ENCODE results near the gene PEA15. TPM values are rescaled to one million over a fixed set of nuclear protein-coding genes. Genes with fewer than 3 reads are reported as not detected.

Gene PEA15
- polyA plus RNA-seq, 6 donors from 2014 or later = 11.2 to 21.6 (median 14.4) TPM

DNA sequence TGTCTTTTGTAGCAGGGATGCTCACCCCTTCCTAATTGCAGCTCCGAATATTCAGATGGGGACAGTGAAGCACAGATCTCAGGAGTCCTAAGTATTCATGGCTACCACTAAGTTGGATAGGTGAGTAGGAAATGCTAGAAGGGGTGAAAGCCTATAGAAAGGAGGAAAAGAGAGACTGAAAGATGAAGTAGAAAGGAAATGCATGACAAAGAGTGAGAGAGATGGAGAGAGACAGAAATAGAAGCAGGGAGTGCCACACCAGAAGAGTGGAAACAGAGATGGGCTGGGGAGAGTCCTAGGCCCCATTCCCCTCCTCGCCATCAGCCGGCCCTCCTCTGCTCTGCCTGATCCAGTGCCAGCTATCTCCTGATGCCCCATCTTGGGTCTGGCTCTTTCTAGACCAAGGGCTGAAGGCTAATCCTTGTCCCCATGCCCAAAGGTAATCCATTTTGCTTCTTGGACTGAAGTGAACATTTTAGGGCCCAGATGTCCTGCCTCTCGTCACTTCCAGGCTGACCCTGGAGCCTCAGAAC, 2.0 kb downstream of the PEA15 start:
- Mint-ChIP-seq H3K27ac (peak overlapping the region; percentile 77 to 98 (median 95)), H3K4me1 (peaks cover 36 to 64% (median 57%) of the 10 kb centered on the region in 3 donors)
- no peak for DNase-seq

DNA sequence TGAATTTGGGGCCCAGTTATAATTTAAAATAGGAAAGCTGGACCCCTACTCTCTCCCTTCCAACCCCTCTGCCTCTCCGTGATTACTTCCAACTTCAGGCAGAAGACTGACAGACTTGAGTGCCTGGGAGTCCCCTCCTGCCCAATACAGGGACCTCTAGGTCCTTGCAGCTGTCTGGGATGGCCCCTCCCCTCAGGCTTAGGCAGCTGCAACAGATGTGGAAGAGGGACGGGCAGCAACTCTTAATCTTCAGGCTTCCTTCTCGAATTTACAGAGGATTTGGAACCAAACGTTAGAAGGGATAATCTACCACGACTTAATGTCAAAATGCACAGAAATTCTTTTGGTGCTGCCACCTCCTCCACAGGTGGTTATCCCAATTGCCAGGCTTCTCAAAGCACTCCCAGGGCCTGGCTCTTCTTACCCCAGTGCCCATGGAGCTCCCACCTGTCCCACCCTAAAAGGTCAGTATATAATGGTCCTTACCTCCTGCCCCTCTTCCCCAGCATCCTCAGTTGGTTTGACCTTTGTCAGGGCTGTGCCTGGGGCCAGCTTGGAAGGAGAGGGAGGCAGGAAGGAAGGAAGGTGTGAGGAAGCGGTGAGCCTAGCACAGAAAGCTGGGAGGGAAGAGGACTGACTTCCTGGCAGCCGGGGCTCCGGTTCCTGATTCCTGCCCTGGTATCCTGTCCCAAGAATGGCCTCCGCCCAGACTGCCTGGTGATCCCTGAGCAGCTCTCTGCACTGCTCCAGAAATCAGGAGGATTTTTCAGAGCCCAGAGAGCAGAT, 2.8 kb downstream of the PEA15 start:
- H3K27me3 Mint-ChIP-seq = no peaks in the 10 kb centered on the region
- DNase-seq = no peak
- no peak for ATAC-seq (ENCODE audit: low read depth in 2 of 2)
- peak overlapping the region in 3 of 8 donors; percentile 23 to 94 (median 25) for H3K4me3 Mint-ChIP-seq
- H3K27ac Mint-ChIP-seq = peak overlapping the region in 5 of 6 donors; percentile 14 to 98 (median 93)
- no peaks in the 10 kb centered on the region for H3K9me3 Mint-ChIP-seq
- H3K36me3 Mint-ChIP-seq = peaks cover 2 to 3% of the 10 kb centered on the region in 2 donors
- H3K4me1 Mint-ChIP-seq = peaks cover 36 to 64% (median 50%) of the 10 kb centered on the region in 3 donors

More for the DNA sequence above, 2.0 kb downstream of the PEA15 start:
- Mint-ChIP-seq H3K27me3 (no peaks in the 10 kb centered on the region), H3K9me3 (no peaks in the 10 kb centered on the region), H3K4me3 (peak overlapping the region in 6 of 8 donors; percentile 70 to 97 (median 94)), H3K36me3 (no peaks in the 10 kb centered on the region)
- no peak for ATAC-seq (ENCODE audit: low read depth in 2 of 2)

DNA sequence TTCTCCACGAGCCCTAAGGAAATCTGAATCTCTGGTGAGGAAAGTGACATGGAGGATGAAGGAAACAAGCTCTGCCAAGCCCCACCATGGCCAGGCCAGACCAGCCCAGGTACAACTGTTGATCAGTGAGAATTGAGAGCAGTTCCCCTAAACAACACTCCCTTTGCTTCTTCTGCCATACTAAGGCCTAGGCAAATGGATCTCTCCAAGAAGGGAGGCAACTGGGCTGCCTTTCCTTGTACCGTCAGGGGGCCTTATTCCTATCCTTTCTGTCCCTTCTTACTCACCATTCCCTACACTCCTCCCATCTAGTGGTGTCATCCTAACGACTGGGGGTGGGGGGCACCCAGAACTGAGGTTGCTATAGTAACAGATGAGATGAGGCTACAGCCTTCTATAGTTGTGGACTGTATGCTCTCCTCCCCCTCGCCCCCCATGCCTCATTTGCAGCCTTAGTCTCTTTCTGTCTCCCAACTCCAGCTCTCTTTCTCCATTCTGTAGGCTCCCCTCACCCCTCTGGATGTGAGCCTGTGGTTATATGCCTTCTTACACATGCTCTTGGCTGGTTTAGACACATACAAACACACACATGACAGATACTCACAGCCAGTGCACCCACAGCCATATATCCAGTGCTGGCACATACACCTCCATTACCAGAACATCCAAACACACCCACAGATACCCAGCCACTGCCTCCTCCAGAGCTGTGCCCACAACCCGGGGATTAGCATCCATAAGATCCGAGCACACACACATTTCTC, 3.6 kb downstream of the PEA15 start:
- ATAC-seq (ENCODE audit: low read depth in 2 of 2) (no peak), DNase-seq (no peak)
- Mint-ChIP-seq H3K27ac (peak overlapping the region in 5 of 6 donors; percentile 45 to 94 (median 85)), H3K4me1 (peaks cover 36 to 61% (median 50%) of the 10 kb centered on the region in 3 donors), H3K9me3 (no peaks in the 10 kb centered on the region), H3K27me3 (no peaks in the 10 kb centered on the region), H3K4me3 (peak overlapping the region in 2 of 8 donors; percentile 23 to 51), H3K36me3 (peaks cover 7 to 11% of the 10 kb centered on the region in 2 donors)

DNA sequence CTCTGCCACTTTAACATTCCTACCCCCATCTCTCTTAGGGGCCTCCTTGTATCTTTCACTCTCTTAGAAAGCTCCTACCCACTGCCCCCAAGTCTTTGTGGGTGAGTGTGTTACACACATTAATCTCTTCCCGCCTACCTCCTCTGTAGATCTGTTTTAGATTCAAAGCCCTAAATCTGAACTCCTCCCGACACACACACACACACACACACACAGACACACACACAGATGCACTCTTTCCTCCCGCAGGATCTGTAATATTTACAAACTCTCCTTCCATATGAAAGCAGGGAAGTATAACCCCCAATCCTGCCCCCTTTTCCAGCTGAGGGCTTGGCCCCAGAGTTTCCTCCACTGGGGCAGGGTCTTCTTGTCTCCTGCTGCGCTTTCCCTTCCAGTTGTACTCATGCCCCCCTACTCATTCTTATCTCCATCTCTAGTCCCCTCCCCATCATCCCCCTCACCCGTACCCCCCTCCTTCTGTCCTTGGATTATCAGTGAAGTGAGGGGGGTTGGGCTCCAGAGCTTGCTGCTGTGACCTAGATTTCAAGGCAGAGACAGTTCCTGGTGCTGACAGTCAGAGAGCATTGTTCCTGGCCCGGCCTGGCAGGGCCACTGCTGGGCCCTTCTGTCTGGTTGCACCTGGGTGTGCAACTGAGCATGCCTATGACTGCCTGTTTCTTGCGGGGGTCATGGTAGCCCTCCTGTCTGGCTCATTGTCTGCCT, 4.3 kb downstream of the PEA15 start:
- Mint-ChIP-seq H3K4me3 (peak overlapping the region in 3 of 8 donors; percentile 18 to 67 (median 51)), H3K27me3 (no peaks in the 10 kb centered on the region), H3K4me1 (peaks cover 29 to 54% (median 42%) of the 10 kb centered on the region in 3 donors), H3K27ac (peak overlapping the region in 5 of 6 donors; percentile 39 to 94 (median 72)), H3K36me3 (peaks cover 7 to 14% of the 10 kb centered on the region in 2 donors), H3K9me3 (no peaks in the 10 kb centered on the region)
- no peak for ATAC-seq (ENCODE audit: low read depth in 2 of 2)
- no peak for DNase-seq

DNA sequence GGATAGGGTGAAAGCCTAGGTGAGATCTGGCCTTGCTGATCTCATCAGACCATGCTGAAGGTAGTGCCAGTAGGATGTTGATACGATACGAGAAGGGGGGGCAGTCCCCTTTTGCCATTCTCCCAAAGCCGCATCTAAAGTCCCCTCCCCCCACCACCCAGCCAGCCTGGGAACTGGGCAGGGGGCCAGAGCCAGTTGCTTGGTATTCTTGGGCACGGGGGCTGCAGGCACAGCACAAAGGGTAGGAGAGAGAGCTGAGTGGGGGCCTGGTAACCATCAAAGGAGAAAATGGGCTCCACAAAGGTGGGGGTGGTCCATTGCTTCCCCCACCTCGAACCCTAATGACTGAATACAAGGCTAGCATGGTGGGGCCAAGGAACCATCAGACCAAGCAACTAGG, 5.4 kb downstream of the PEA15 start:
- peak overlapping the region in 3 of 6 donors; percentile 36 to 84 (median 42) for H3K27ac Mint-ChIP-seq

DNA sequence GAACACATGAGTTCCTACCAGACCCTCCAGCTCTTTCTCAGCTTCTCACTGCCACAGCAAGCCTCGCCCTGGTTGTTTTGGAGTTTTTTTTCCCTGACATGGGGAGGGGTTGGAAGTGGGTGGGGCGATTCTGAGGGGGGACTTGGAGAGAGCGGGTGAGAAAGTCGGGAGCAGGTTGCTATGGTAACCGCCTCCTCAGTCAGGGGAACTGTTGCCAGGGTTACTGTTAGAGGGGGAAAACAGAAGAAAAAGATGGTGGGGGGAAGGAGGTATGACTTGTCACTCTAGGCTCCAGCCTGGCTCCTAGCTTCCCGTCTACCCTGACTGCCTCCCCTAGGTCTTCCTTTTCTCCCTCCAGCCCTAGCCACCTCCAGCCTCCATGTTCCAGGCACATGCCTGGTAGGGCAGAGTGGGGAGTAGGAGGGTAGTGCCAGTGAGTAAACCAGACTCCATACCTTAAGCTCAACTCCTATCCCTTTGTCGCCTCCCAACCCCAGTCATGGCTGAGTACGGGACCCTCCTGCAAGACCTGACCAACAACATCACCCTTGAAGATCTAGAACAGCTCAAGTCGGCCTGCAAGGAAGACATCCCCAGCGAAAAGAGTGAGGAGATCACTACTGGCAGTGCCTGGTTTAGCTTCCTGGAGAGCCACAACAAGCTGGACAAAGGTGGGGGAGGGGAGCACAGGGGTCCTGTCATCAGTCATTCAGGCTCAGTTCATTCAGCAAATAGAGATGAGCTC, 6.0 kb downstream of the PEA15 start:
- Mint-ChIP-seq H3K4me1 (peaks cover 25 to 44% (median 34%) of the 10 kb centered on the region in 3 donors), H3K9me3 (no peaks in the 10 kb centered on the region), H3K36me3 (peaks cover 13 to 14% of the 10 kb centered on the region in 2 donors), H3K27me3 (no peaks in the 10 kb centered on the region), H3K27ac (peak overlapping the region in 3 of 6 donors; percentile 42 to 72 (median 70)), H3K4me3 (peak overlapping the region in 1 of 8 donors; percentile 47)
- DNase-seq (no peak), ATAC-seq (ENCODE audit: low read depth in 2 of 2) (no peak)

More for the DNA sequence above, 5.4 kb downstream of the PEA15 start:
- Mint-ChIP-seq H3K27me3 (no peaks in the 10 kb centered on the region), H3K4me1 (peaks cover 26 to 48% (median 38%) of the 10 kb centered on the region in 3 donors), H3K36me3 (peaks cover 7 to 14% of the 10 kb centered on the region in 2 donors), H3K9me3 (no peaks in the 10 kb centered on the region), H3K4me3 (no peak overlapping the region)
- DNase-seq = no peak
- no peak for ATAC-seq (ENCODE audit: low read depth in 2 of 2)

DNA sequence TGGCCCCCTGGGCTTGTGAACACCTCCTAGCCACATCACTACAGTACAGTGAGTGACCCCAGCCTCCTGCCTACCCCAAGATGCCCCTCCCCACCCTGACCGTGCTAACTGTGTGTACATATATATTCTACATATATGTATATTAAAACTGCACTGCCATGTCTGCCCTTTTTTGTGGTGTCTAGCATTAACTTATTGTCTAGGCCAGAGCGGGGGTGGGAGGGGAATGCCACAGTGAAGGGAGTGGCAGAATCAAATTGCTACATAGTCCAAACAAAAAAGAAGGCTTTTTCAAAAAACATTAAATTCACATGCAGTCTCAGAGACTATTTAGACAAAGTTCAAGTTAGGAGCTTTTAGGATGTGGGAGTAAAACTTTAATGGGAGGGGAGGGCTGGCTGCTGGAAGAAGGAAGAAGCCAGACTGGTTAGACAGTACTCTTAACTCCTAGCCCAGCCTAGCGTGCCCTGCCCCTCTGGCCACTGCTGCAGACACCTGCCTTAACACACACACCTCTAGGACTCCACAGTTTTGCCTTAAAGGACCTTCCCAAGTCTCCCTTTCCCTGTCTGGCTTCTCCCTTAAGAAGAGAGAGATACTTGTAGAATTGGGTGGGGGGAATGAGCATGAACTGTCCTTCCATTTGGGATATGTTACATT, 9.4 kb downstream of the PEA15 start:
- Mint-ChIP-seq H3K4me1 (peaks cover 5 to 10% (median 5%) of the 10 kb centered on the region in 3 donors), H3K27ac (peak overlapping the region; percentile 12 to 81 (median 68)), H3K36me3 (peaks cover 14 to 23% of the 10 kb centered on the region in 2 donors), H3K27me3 (no peaks in the 10 kb centered on the region), H3K4me3 (no peak overlapping the region), H3K9me3 (no peaks in the 10 kb centered on the region)
- no peak for ATAC-seq (ENCODE audit: low read depth in 2 of 2)
- DNase-seq = no peak

DNA sequence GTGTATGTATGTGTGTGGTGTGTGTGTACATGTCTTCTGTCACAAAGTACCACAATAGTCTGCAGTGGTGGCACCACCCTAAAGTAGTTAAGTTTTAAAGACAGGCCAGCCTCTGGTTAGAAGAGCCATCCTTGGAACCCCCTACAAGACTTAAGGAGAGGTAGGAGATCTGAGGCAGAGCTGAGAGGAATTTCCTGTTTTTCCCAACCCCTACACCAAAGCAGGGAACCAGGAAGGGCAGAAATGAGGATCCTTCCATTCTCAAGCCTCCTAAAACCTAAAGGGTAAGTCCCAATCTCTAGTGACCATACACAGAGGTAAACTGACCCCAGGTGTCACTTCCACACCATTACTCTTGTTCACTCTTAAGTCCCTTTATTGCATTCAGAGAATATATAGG, 11.1 kb downstream of the PEA15 start:
- Mint-ChIP-seq H3K36me3 (peaks cover 14 to 23% of the 10 kb centered on the region in 2 donors), H3K4me3 (no peak overlapping the region), H3K4me1 (peaks cover 0 to 3% (median 0%) of the 10 kb centered on the region in 3 donors), H3K27ac (peak overlapping the region in 2 of 6 donors; percentile 90 to 92), H3K9me3 (no peaks in the 10 kb centered on the region), H3K27me3 (no peaks in the 10 kb centered on the region)
- no peak for ATAC-seq (ENCODE audit: low read depth in 2 of 2)
- DNase-seq = no peak

DNA sequence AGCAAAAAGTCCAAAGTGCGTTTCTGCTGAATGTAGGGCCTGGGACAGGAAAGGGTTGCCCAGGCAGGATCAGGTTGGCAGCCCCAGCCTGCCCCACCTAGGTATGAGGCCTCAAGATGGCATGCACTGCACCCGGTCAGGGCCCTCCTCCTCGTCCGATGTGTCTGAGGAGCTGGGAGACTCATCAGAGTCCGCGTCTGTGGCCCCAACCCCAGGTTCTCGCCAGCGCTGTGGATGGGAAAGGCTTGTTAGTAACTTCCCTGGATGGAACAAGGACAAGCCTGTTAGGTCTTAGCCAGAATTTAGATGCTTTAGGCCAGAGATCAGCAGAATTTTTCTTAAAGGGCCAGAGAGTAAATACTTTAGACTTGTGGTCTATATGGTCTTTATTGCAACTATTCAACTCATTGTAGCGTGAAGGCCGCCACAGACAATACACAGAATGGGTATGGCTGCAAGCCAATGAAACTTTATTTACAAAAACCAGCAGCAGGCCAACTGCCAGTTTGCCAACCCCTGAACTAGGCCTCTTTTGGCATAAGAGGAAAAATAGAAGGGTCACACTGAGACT, 12.4 kb downstream of the PEA15 start:
- H3K36me3 Mint-ChIP-seq = peaks cover 21 to 28% of the 10 kb centered on the region in 2 donors
- H3K9me3 Mint-ChIP-seq = no peaks in the 10 kb centered on the region
- H3K4me1 Mint-ChIP-seq = peaks cover 0 to 3% (median 0%) of the 10 kb centered on the region in 3 donors
- H3K4me3 Mint-ChIP-seq = no peak overlapping the region
- H3K27ac Mint-ChIP-seq = peak overlapping the region in 4 of 6 donors; percentile 54 to 80 (median 74)
- ATAC-seq (ENCODE audit: low read depth in 2 of 2) (no peak), DNase-seq (no peak)
- no peaks in the 10 kb centered on the region for H3K27me3 Mint-ChIP-seq

DNA sequence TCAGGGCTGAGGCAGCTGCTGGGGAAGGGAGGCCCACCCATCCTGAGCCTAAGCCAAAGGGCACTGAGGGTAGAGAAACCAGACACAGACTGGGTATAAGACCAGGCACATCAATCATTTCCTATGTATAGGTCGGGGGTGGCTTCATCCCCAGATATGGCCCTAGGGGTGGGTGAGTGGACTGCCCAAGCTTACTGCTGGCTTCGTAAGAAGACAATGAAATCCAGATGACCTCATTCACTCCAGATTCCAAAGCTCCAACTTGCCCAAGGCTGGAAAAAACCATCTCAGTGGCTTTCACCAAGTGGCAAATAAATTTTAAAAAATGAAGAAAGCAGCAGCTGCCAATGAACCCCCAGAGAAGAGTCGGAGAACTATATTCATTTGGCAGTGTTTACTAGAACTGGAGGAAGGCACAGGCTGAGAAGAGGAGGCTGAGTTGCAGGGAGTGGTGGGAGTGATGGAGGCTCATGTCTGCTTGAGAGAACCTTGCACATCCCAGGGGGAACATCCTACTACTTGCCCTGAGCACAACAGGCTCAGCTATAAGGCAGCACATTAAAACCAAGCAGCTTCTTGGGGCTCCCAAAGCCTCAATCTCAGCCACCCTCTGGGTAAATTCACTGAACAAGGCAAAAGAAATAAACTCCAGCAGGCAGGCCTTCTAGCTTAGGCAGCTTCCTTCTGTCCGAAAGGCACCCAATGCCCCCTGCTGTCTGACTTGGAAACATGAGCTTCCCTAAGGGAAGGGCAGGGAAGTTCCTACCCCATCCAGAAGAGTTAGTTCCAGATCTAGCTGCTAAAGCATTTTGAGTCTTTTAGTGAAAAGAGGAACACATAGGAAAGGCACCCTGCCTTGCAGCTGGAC, 14.1 kb downstream of the PEA15 start:
- H3K9me3 Mint-ChIP-seq = no peaks in the 10 kb centered on the region
- DNase-seq (no peak), ATAC-seq (ENCODE audit: low read depth in 2 of 2) (no peak)
- H3K27me3 Mint-ChIP-seq = no peaks in the 10 kb centered on the region
- H3K36me3 Mint-ChIP-seq = peaks cover 17 to 21% of the 10 kb centered on the region in 2 donors
- peak overlapping the region in 3 of 6 donors; percentile 76 to 95 (median 78) for H3K27ac Mint-ChIP-seq
- H3K4me3 Mint-ChIP-seq = no peak overlapping the region
- H3K4me1 Mint-ChIP-seq = peaks cover 0 to 3% (median 0%) of the 10 kb centered on the region in 3 donors

DNA sequence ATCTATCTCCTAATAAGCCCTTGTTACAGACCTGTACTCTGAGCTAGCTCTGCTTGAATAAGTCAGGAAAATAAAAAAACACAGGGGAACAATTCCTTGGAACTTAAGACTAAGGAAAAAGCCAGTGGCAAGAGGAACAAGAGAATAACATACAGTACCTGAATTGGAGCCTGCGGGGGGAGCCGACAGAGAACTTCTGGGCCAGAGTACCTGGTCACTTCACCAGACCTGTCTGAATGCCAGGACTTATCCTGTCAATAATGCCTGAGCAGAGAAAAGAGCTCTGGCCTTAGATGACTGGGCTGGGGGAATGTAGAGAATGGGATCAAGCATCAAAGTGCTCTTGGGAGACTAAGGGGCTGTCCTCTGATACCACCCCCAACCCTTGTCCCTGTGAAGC, 15.1 kb downstream of the PEA15 start:
- no peak overlapping the region for H3K4me3 Mint-ChIP-seq
- DNase-seq (no peak), ATAC-seq (ENCODE audit: low read depth in 2 of 2) (no peak)
- H3K9me3 Mint-ChIP-seq = no peaks in the 10 kb centered on the region
- peaks cover 0 to 3% (median 0%) of the 10 kb centered on the region in 3 donors for H3K4me1 Mint-ChIP-seq
- peaks cover 17 to 21% of the 10 kb centered on the region in 2 donors for H3K36me3 Mint-ChIP-seq
- H3K27me3 Mint-ChIP-seq = no peaks in the 10 kb centered on the region
- no peak overlapping the region for H3K27ac Mint-ChIP-seq

Data from naive B cell (primary cell).